Caco-2 (cell line): ENCODE data around the gene CRAMP1. TPM values are rescaled to one million over a fixed set of nuclear protein-coding genes. Genes with fewer than 3 reads are reported as not detected.
A peak's percentile ranks its signal among the peaks of the same experiment; 100 is the strongest.

Experiments
- BruUV-seq: library from RNA; stranded (reverse); fragments of 400-500 nt; replicated peaks from 2 replicates; lab custom pipeline; 2021; lab: Mats Ljungman, UMichigan
- CTCF ChIA-PET: fragments of 300-600 bp; sonication (Branson Sonifier 250); formaldehyde crosslinking; loops from one replicate; lab custom pipeline; 2022; ENCODE audit warnings: antibody characterized with exemption; lab: Charles Lee
- POLR2A ChIA-PET: fragments of 300-600 bp; sonication (Branson Sonifier 250); formaldehyde crosslinking; loops from one replicate; lab custom pipeline; 2022; ENCODE audit warnings: antibody characterized with exemption; lab: Charles Lee
- DNase-seq, 2 experiments: peaks; one replicate each; pipeline versions ENCODE4 v3.0.0 to v3.0.0-alpha.2; 2020 to 2022
- H3K27me3 ChIP-seq: replicated peaks from 2 replicates; pipeline ENCODE4 v1.6.0; 2011; ENCODE audit warnings: low read length; ENCODE audit not compliant: control insufficient read depth, insufficient read depth
- H3K36me3 ChIP-seq: 2 replicates; pipeline ENCODE4 v1.5.1; 2011; ENCODE audit warnings: low read length; ENCODE audit not compliant: control insufficient read depth, insufficient read depth
- H3K4me1 ChIP-seq: fragments of 250-450 bp; sonication (Bioruptor Pico); 2 replicates; pipeline ENCODE4 v1.5.1; 2020; ENCODE audit warnings: mild to moderate bottlenecking
- H3K4me3 ChIP-seq: 2 replicates; pipeline ENCODE4 v1.5.1; 2011; ENCODE audit warnings: low read depth, mild to moderate bottlenecking, control low read depth, low read length
- H3K9me3 ChIP-seq: fragments of 250-450 bp; sonication (Bioruptor Pico); 2 replicates; pipeline ENCODE4 v1.5.1; 2020; ENCODE audit warnings: mild to moderate bottlenecking, moderate library complexity
- H3K27ac Mint-ChIP-seq: one replicate; pipeline ENCODE4 v1.8.0; 2022; ENCODE audit warnings: mixed read lengths; ENCODE audit not compliant: unreplicated experiment
- H3K27me3 Mint-ChIP-seq: one replicate; pipeline ENCODE4 v1.8.0; 2022; ENCODE audit warnings: mixed read lengths; ENCODE audit not compliant: insufficient read depth, unreplicated experiment
- H3K36me3 Mint-ChIP-seq: one replicate; pipeline ENCODE4 v1.8.0; 2022; ENCODE audit warnings: mild to moderate bottlenecking, mixed read lengths; ENCODE audit not compliant: insufficient read depth, unreplicated experiment
- H3K4me1 Mint-ChIP-seq: one replicate; pipeline ENCODE4 v1.8.0; 2022; ENCODE audit warnings: low read depth, mixed read lengths; ENCODE audit not compliant: unreplicated experiment
- H3K4me3 Mint-ChIP-seq: one replicate; pipeline ENCODE4 v1.8.0; 2022; ENCODE audit warnings: mild to moderate bottlenecking, moderate library complexity, mixed read lengths; ENCODE audit not compliant: unreplicated experiment
- H3K9me3 Mint-ChIP-seq: one replicate; pipeline ENCODE4 v1.8.0; 2022; ENCODE audit warnings: mixed read lengths; ENCODE audit not compliant: unreplicated experiment
- CTCF ChIP-seq, 2 experiments: fragments of 200-600 bp in 1 of 2; IDR thresholded peaks; 1 replicate in 1 of 2; 2 replicates in 1 of 2; pipeline versions ENCODE4 v1.5.1 to v1.8.0; 2011 to 2022; ENCODE audit warnings: antibody characterized with exemption in 1 of 2, control low read depth in 1 of 2, inconsistent platforms in 1 of 2, low read depth in 1 of 2, low read length in 1 of 2, mild to moderate bottlenecking in 1 of 2, moderate library complexity in 1 of 2; ENCODE audit not compliant: insufficient read depth in 1 of 2, severe bottlenecking in 1 of 2, unreplicated experiment in 1 of 2
- intact Hi-C: fragments of 100-400 bp; cut with micrococcal nuclease; formaldehyde crosslinking; loops from one replicate; pipeline ENCODE4 v1.10.0; 2022; ENCODE audit not compliant: unreplicated experiment
- total RNA-seq: library from RNA; stranded (reverse); gene quantifications from 2 replicates; pipeline ENCODE4 v1.2.3, GENCODE V29; 2022

The CRAMP1 gene
- total RNA-seq, 1 experiment from 2014 or later = 24.7 TPM

DNA sequence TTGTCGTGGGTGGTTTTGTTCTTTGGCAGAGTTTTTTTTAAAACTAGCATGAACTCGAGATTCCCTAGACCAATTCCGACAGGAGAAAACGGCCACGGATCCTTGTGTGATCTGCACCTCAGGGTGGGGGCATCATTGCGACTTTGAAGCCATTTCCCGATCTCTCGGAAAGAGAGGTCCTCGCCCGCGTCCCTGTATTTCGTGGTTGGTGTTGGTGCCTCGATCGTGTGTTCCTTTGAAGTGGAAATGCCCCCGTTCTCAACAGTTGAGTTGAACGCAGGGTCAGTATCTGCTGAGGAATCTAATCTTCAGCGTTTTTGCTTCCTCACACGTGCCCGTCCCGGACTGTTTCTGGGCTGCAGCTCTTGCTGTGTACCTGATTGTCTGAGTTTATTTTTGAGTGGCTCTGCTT lies 1.1 kb downstream of the CRAMP1 start:
- intact Hi-C loops = loop anchor here (5.0 to 10.0 kb wide), 2 partner anchors 62 to 94 kb away; partner anchors contain the start of genes JPT2 and MAPK8IP3
- ChIA-PET POLR2A (no interaction called here), CTCF (no interaction called here)
- peaks cover 1% of the 10 kb centered on the region; the same call in 1 of the 2 replicates for H3K36me3 ChIP-seq
- H3K36me3 Mint-ChIP-seq = peaks cover 18% of the 10 kb centered on the region
- TF ChIP-seq CTCF (IDR thresholded peaks at IDR 0.05; ENCODE audit: insufficient read depth in 1 of 2, low read depth in 1 of 2, low read length in 1 of 2, severe bottlenecking in 1 of 2, unreplicated experiment in 1 of 2) = no peak
- no peaks in the 10 kb centered on the region for H3K27me3 ChIP-seq
- peak in 1 of 2 experiments; percentile 5 for DNase-seq
- peak overlapping the region; percentile 79 for H3K27ac Mint-ChIP-seq
- H3K4me3 Mint-ChIP-seq = peak overlapping the region; percentile 80
- no peaks in the 10 kb centered on the region for H3K9me3 Mint-ChIP-seq
- H3K4me1 Mint-ChIP-seq = peaks cover 7% of the 10 kb centered on the region
- H3K9me3 ChIP-seq = no peaks in the 10 kb centered on the region
- H3K4me3 ChIP-seq = peak overlapping the region; percentile 52
- no peaks in the 10 kb centered on the region for H3K27me3 Mint-ChIP-seq
- BruUV-seq = no TSS peak
- peaks cover 9% of the 10 kb centered on the region for H3K4me1 ChIP-seq

GRCh38 chr16:1613728-1614455 lies 1.7 kb downstream of the CRAMP1 start:
- peak overlapping the region; percentile 52 for H3K4me3 ChIP-seq
- ChIA-PET POLR2A (no interaction called here), CTCF (no interaction called here)
- H3K4me3 Mint-ChIP-seq = peak overlapping the region; percentile 80
- BruUV-seq = no TSS peak
- no peaks in the 10 kb centered on the region for H3K9me3 ChIP-seq
- H3K9me3 Mint-ChIP-seq = no peaks in the 10 kb centered on the region
- TF ChIP-seq CTCF (IDR thresholded peaks at IDR 0.05; ENCODE audit: insufficient read depth in 1 of 2, low read depth in 1 of 2, low read length in 1 of 2, severe bottlenecking in 1 of 2, unreplicated experiment in 1 of 2) = no peak
- H3K4me1 ChIP-seq = peaks cover 9% of the 10 kb centered on the region
- peak overlapping the region; percentile 79 for H3K27ac Mint-ChIP-seq
- H3K36me3 ChIP-seq = peaks cover 1% of the 10 kb centered on the region; the same call in 1 of the 2 replicates
- H3K4me1 Mint-ChIP-seq = peaks cover 7% of the 10 kb centered on the region
- peak in 1 of 2 experiments; percentile 13 for DNase-seq
- no peaks in the 10 kb centered on the region for H3K27me3 Mint-ChIP-seq
- H3K27me3 ChIP-seq = no peaks in the 10 kb centered on the region
- intact Hi-C loops = loop anchor here (5.0 to 10.0 kb wide), 2 partner anchors 61 to 93 kb away; partner anchors contain the start of genes JPT2 and MAPK8IP3
- H3K36me3 Mint-ChIP-seq = peaks cover 18% of the 10 kb centered on the region

- Mint-ChIP-seq H3K4me3 (peak overlapping the region; percentile 70), H3K27ac (peak overlapping the region; percentile 17), H3K36me3 (peaks cover 18% of the 10 kb centered on the region), H3K4me1 (peaks cover 7% of the 10 kb centered on the region), H3K27me3 (no peaks in the 10 kb centered on the region), H3K9me3 (no peaks in the 10 kb centered on the region)
- ChIA-PET POLR2A (no interaction called here), CTCF (no interaction called here)
- peaks cover 9% of the 10 kb centered on the region for H3K4me1 ChIP-seq
- H3K27me3 ChIP-seq = no peaks in the 10 kb centered on the region
- TF ChIP-seq CTCF (IDR thresholded peaks at IDR 0.05; ENCODE audit: insufficient read depth in 1 of 2, low read depth in 1 of 2, low read length in 1 of 2, severe bottlenecking in 1 of 2, unreplicated experiment in 1 of 2) = no peak
- intact Hi-C loops = loop anchor here (5.0 to 10.0 kb wide), 2 partner anchors 60 to 93 kb away; partner anchors contain the start of genes JPT2 and MAPK8IP3
- BruUV-seq = no TSS peak
- peaks cover 1% of the 10 kb centered on the region; the same call in 1 of the 2 replicates for H3K36me3 ChIP-seq
- peak overlapping the region; percentile 52 for H3K4me3 ChIP-seq
- H3K9me3 ChIP-seq = no peaks in the 10 kb centered on the region
- DNase-seq = peak in 1 of 2 experiments; percentile 30
These were observed 2.4 kb downstream of the CRAMP1 start for GRCh38 chr16:1614456-1615102.
